Raji (cell line): ENCODE results near the gene UBAC2.

Experiments used
- POLR2A ChIP-seq: IDR thresholded peaks from 2 replicates; pipeline ENCODE4 v1.6.1; 2011; ENCODE audit warnings: low read depth, low read length, control low read depth; ENCODE audit not compliant: insufficient read depth

The UBAC2 gene

DNA sequence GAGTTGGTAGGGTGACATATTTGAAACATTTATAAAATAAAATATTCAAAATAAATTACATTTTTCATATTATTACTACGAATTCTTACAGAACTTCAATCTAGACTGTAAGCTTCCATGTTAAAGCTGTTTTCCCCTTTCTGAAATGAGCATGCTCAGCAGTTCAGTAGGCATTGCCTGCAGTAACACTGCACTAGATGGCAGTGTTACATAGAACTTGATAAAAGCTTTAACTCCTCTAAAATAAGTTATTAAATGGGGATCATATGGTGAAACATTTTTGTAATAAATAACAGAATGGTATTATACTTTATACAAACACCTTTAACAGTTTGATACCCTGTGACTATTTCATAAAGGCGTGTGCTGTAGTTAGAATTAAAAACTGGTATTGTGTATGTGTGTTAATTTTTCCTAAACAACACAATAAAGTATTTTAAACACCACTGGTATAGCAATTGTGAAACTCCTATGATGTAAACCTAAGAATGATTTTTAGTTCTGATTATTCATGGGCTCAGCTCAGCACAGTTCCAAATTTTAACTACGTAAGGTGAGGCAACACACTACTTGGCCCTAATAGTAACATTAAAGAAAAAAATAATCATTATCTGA is 69.1 kb downstream of the UBAC2 start:
- no peak for TF ChIP-seq POLR2A

DNA sequence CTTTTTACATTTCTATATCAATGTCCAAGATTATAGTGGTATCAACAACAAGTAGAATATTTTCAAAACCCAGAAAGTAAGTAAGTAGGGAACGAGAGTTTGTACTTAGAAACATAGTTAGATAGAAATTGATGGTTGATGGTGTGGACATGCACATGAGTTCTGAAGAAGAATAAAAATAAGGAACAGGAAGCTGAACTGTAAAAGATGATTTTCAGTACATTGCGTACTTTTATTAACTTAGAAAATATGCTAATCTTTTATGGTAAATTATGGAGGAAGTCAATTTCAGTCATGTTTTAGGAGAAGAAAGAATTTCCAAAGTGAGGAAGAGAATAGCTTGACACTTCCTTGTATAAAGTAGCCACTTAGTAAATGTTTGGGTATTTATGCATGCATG is 69.9 kb downstream of the UBAC2 start:
- TF ChIP-seq POLR2A = no peak

- no peak for TF ChIP-seq POLR2A
Observed at GRCh38 chr13:99271249-99271648, 70.6 kb downstream of the UBAC2 start.

- no peak for TF ChIP-seq POLR2A
Observed at GRCh38 chr13:99272481-99272880, 71.8 kb downstream of the UBAC2 start.

GRCh38 chr13:99273128-99273527 is 72.5 kb downstream of the UBAC2 start:
- no peak for TF ChIP-seq POLR2A

DNA sequence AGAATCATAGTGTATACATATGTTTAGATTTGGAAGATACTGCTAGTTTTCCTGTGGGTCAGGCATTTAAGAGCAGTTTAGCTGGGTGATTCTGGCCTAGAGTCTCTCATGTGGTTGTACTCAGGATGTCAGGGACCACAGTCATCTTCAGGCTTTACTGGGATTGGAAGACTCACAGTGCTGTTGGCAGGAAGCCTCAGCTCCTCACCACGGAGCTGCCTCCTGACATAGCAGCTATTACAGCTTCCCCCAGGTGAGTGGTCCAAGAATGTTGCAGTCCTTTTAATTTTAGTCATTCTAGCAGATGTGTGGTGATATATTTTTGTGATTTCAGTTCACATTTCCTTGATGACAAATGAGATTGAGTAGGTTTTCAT is 74.4 kb downstream of the UBAC2 start:
- no peak for TF ChIP-seq POLR2A

DNA sequence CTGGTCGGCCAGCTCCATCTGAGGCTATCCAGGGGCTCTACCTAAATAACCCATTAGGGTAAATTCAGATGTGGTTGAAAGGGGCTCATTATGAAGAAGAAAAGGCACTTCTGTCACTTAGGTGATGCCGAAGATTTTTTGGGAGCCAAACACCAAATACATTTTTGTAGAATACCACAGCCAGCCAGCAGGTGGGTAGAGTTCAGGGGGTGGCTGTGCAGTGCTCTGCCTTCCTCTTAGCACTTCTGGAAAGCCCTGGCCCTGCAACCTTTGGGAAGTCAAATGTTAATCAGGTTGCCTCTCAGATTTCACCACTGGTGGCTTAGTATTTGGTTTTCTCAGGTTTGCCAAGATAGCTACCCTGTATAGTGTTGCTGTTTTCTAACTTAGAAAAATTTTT is 76.1 kb downstream of the UBAC2 start:
- TF ChIP-seq POLR2A = no peak

- TF ChIP-seq POLR2A = no peak
Observed at GRCh38 chr13:99277629-99278028, 77.0 kb downstream of the UBAC2 start.

- no peak for TF ChIP-seq POLR2A
Observed at GRCh38 chr13:99278200-99278599, 77.5 kb downstream of the UBAC2 start.

- no peak for TF ChIP-seq POLR2A
Observed at GRCh38 chr13:99278843-99279242, 78.2 kb downstream of the UBAC2 start.

DNA sequence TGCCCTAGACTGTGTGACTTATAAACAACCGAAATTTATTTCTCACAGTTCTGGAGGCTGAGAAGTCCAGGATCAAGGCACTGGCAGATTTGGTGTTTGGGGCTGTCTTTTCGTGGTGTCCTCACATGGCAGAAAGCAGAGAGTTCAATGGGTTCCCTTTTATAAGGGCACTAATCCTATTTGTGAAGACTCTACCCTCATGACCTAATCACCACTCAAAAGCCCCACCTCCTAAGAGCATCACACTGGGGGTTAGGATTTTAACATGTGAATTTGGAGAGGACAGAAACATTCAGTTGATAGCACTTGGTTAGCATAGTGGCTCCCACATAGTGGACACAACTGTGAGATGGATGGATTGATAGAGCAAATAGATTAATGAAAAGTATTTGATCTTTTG is 79.0 kb downstream of the UBAC2 start:
- TF ChIP-seq POLR2A = no peak

DNA sequence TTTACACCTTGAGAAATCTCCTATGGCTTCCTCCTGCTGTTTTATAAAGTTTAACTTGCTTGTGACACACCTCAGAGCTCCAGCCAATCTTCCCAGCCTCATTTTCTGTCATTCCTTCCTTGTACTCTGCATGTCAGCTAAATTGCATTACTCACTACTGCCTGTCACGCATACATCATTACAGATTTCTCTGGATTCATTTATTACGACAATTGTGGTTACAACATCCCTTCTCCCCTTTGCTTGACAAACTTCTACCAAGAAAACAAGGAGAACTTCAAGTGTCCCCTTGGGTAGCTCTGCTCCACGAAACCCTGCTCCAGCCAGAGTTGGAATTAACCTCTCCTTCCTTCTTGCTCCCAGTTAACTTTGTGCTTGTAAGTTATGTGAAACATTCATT is 79.5 kb downstream of the UBAC2 start:
- TF ChIP-seq POLR2A = no peak

- no peak for TF ChIP-seq POLR2A
Observed at GRCh38 chr13:99281811-99282263, 81.2 kb downstream of the UBAC2 start.

DNA sequence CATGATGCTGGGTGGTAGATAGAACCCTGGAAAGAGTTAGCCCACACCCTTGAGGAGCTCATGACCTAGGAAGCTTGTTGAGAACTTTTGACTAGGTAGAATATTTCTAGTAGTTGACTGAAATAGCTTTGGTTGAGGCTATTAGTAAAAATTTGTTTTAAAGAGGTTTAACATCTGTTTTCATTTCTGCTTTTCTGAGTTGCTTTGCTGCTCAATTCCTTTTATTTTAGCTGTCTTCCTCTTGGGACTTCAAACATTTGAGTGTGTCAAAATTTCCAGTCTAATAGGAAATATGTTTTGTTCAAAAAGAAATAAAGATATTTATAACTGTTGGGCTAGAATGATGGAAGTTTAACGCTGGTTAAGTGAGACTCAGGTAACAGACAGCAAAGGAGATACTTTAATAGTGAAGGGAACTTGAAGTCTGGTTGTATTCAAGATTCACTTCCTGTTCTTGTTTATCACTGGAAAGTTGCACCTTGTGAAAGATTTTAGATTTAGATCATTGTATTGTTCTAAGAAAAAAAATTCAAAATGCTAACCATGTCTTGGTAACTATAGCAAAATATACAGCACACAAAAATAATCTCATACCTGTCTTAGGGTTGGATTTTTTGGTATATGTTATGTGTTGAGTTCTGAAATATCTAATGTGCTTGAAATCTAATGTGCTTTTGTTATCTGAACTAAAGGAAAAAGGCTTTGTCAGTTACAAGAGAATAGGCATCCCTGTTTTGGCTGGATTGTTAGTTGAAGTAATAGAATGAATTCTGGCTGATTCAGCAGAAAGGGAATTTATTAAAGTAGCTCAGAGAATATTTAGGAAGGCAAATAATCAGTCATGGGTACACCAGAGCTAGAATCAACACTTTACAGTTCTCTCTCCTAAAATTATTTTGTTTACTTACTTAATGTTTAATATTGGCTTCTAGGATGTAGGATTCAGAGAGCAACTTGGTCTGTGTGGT is 81.9 kb downstream of the UBAC2 start:
- no peak for TF ChIP-seq POLR2A

- no peak for TF ChIP-seq POLR2A
Observed at GRCh38 chr13:99285432-99286182, 85.0 kb downstream of the UBAC2 start.

DNA sequence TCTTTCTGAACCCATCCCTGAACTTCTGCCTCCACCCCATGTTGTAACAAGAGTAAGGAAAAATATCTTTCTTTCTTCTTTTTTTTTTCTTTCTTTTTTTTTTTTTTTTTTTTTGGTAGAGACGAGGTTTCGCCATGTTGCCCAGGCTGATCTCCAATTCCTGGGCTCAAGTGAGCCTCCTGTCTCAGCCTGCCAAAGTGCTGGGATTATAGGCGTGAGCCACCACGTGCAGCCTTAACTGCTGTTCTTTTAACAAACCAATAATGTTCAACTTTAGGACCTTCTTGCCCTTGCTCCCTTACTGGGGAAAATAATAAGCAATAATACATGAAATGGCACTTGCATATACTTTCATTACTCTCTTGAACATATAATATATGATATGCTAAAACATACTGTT is 86.9 kb downstream of the UBAC2 start:
- TF ChIP-seq POLR2A = no peak

GRCh38 chr13:99288089-99288488 is 87.4 kb downstream of the UBAC2 start:
- TF ChIP-seq POLR2A = no peak
